Measurements from ENCODE around the gene KCND3.

KCND3 gene

DNA sequence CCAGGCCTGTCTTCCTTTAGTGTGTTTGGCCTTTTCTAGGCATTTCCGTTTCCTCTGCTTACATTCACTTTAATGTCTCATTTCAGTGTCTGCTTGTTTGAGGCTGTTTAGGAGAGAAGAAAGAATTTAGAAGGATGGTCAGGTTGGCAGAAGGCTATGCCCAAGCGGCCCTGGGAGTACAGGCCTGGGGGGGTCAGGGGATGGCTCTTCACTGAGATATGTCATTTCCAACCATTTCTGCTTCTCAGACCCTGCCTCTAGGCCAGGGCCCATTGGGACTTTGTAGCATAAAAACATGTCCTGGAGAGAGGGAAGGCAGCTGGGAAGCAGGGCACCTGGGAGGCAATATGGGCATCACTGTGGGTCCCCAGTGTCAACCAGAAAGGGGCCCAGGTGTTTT, 147.7 kb downstream of the KCND3 start:
- TF ChIP-seq Cebpa-rat (IDR thresholded peaks at IDR 0.05), result no peak
- Histone ChIP-seq H3K4me1 (no peaks in the 10 kb centered on the region), H3K4me3 (no peak overlapping the region), H4K20me1 (no peaks in the 10 kb centered on the region), H3K27me3 (no peaks in the 10 kb centered on the region), H3K9ac (no peak overlapping the region), H3K4me2 (no peak overlapping the region), H3K27ac (no peak overlapping the region), H3K36me3 (no peaks in the 10 kb centered on the region), H3K9me3 (no peaks in the 10 kb centered on the region)

DNA sequence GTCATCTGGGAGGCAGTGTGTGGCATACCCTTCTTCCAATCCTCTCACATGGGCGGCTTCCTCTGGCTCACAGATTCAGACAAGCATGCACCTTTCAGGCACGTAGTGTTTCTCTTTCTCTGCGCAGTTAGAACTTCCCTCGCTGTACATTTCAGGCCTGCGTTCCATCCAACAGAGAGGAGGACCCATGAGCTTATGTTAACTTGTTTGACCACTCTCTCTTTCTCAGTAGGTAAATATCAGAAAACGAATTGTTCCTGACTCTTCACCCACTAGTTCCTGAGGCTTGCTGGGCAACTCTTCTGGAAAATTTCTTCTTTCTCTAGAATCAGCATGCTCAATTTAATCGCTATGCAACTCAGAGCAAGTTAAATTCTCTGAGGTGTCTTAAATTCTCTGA, 148.3 kb downstream of the KCND3 start:
- Histone ChIP-seq H3K4me2 (no peak overlapping the region), H3K4me1 (no peaks in the 10 kb centered on the region), H3K9ac (no peak overlapping the region), H3K27me3 (no peaks in the 10 kb centered on the region), H4K20me1 (no peaks in the 10 kb centered on the region), H3K9me3 (no peaks in the 10 kb centered on the region), H3K27ac (no peak overlapping the region), H3K4me3 (no peak overlapping the region), H3K36me3 (no peaks in the 10 kb centered on the region)
- TF ChIP-seq Cebpa-rat (IDR thresholded peaks at IDR 0.05), result no peak

DNA sequence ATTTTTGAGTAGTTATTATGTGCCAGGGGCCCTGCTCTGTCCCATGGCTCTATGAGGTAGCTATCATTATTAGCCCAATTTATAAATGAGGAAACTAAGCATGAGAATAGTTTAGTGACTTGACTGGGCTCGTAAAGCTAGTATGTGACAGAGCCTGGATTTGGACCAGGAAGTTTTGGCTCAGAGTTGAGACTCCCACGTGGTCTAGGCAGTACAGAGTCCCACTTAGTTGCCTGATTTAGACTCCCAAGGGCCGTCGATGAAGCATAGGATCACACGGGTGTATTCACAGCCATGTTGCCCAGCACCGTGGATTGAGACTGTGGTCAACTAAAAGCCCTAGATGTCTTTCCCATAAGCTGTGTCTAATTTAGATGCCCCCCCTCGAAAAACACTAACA, 152.1 kb downstream of the KCND3 start:
- H3K9ac ChIP-seq, result no peak overlapping the region
- H3K4me1 ChIP-seq, result no peaks in the 10 kb centered on the region
- no peaks in the 10 kb centered on the region for H3K9me3 ChIP-seq
- no peaks in the 10 kb centered on the region for H4K20me1 ChIP-seq
- no peak overlapping the region for H3K27ac ChIP-seq
- H3K36me3 ChIP-seq, result no peaks in the 10 kb centered on the region
- no peak overlapping the region for H3K4me2 ChIP-seq
- TF ChIP-seq Cebpa-rat (IDR thresholded peaks at IDR 0.05), result no peak
- no peaks in the 10 kb centered on the region for H3K27me3 ChIP-seq
- no peak overlapping the region for H3K4me3 ChIP-seq

DNA sequence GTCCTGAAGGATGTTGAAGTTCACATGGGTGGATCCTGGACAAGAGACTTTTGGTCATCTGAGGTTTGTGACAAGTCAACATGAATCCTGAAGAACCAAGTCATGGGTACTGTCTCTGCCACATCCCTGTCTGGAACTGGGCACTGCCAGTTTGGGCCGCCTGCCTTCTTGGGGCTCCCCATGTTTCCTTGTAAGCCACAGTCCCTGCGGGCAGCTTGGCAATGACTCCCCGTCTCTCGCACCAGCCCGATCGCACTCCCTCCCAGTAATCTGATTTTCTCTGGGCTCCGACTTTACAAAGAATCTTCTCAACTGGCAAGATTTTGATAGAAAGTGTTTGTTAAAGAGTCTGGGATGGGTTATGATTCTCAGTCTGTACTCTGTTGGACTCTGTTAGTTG, 153.4 kb downstream of the KCND3 start:
- Histone ChIP-seq H3K4me1 (no peaks in the 10 kb centered on the region), H3K27me3 (no peaks in the 10 kb centered on the region), H3K36me3 (no peaks in the 10 kb centered on the region), H3K9me3 (no peaks in the 10 kb centered on the region), H3K9ac (no peak overlapping the region), H4K20me1 (no peaks in the 10 kb centered on the region), H3K4me2 (no peak overlapping the region), H3K27ac (no peak overlapping the region), H3K4me3 (no peak overlapping the region)
- TF ChIP-seq Cebpa-rat (IDR thresholded peaks at IDR 0.05), result no peak

DNA sequence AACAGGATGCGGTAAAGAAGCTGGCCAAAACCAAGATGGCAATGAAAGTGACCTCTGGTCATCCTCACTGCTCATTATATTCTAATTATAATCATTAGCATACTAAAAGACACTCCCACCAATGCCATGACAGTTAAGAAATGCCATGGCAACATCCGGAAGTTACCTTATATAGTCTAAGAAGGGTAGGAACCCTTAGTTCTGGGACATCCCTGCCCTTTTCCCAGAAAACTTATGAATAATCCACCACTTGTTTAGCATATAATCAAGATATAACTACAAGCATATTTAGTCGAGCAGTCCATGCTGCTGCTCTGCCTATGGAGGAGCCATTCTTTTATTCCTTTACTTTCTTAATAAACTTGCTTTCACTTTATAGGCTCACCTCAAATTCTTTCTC, 154.0 kb downstream of the KCND3 start:
- no peak for TF ChIP-seq Cebpa-rat (IDR thresholded peaks at IDR 0.05)
- no peak overlapping the region for H3K4me2 ChIP-seq
- no peak overlapping the region for H3K27ac ChIP-seq
- no peak overlapping the region for H3K9ac ChIP-seq
- H4K20me1 ChIP-seq, result no peaks in the 10 kb centered on the region
- H3K27me3 ChIP-seq, result no peaks in the 10 kb centered on the region
- no peaks in the 10 kb centered on the region for H3K9me3 ChIP-seq
- no peak overlapping the region for H3K4me3 ChIP-seq
- H3K4me1 ChIP-seq, result no peaks in the 10 kb centered on the region
- H3K36me3 ChIP-seq, result no peaks in the 10 kb centered on the region

DNA sequence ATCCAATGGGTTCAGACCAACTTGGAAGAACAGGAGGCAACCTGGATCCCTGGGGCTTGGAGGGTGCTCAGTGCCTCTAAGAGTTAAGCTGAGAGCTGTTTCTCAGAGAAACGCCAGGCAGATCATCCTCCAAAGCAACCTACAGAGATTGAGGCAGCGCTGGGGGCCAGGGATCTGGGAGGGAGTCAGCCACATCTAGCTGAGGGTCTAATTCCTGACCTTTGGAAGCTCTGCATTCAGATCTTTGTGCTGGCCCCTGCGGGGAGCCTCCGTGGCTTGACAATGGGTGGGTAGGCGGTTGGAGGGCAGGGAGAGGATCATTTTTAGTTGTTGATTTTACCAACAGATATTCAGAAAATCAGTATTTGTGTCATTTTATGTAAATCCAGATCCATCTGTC, 154.5 kb downstream of the KCND3 start:
- Histone ChIP-seq H3K4me3 (no peak overlapping the region), H3K27ac (no peak overlapping the region), H3K9ac (no peak overlapping the region), H4K20me1 (no peaks in the 10 kb centered on the region), H3K4me2 (no peak overlapping the region), H3K27me3 (no peaks in the 10 kb centered on the region), H3K36me3 (no peaks in the 10 kb centered on the region), H3K9me3 (no peaks in the 10 kb centered on the region), H3K4me1 (no peaks in the 10 kb centered on the region)
- TF ChIP-seq Cebpa-rat (IDR thresholded peaks at IDR 0.05), result no peak

DNA sequence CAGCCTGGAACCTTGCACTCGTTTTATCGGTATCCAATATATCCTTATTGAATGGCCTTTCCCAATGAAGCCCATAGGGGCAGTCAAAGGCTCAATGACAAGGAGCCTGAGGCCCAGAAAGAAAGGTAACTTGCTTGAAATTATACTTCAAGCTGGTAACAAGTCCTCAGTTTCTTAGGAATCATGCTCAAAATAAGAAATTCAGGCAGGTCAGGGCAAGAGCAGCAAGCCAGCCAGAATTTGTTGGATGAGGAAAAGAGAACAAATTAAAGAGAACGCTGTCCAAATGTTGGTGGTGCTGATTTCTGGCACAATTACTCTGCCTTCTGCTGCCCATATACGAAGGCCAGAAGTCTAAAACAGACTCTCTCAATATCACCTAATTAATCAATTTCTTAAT, 156.1 kb downstream of the KCND3 start:
- Histone ChIP-seq H3K4me3 (no peak overlapping the region), H3K36me3 (no peaks in the 10 kb centered on the region), H4K20me1 (no peaks in the 10 kb centered on the region), H3K27ac (no peak overlapping the region), H3K27me3 (no peaks in the 10 kb centered on the region), H3K4me1 (no peaks in the 10 kb centered on the region), H3K9me3 (no peaks in the 10 kb centered on the region), H3K4me2 (no peak overlapping the region), H3K9ac (no peak overlapping the region)
- TF ChIP-seq Cebpa-rat (IDR thresholded peaks at IDR 0.05), result no peak

DNA sequence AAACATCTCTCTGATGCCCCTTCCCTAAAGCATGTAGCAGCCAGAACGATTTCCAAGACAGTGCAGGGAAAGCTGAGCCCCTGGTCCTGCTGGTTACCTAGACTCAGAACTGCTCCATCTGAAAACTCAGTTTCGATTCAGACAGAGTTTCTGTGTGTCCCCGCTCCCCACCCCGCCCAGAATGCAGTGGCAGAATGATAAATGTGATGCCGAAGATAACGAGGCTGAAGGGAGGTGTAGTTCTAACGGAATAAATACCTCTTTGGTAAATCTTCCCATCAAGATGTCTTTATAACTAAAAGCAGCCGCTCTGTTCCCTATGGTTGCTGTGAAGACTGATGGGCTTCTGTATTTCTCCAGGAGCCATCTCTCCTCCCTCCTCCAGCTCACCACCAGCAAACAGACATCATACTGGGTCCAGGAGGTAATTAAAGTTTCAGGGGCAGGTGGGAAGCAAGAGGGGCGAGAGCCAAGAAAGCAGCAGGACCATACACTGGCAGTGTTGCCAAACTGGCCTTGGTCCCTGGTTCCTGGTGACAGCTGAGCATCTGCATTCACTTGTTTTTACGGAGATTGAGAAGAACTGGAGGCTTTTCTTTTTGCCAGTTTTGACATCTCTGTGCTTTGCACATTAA, 156.8 kb downstream of the KCND3 start:
- Histone ChIP-seq H3K4me2 (no peak overlapping the region), H3K27ac (no peak overlapping the region), H3K27me3 (no peaks in the 10 kb centered on the region), H3K9me3 (no peaks in the 10 kb centered on the region), H4K20me1 (no peaks in the 10 kb centered on the region), H3K9ac (no peak overlapping the region), H3K4me1 (no peaks in the 10 kb centered on the region), H3K4me3 (no peak overlapping the region), H3K36me3 (no peaks in the 10 kb centered on the region)
- no peak for TF ChIP-seq Cebpa-rat (IDR thresholded peaks at IDR 0.05)

DNA sequence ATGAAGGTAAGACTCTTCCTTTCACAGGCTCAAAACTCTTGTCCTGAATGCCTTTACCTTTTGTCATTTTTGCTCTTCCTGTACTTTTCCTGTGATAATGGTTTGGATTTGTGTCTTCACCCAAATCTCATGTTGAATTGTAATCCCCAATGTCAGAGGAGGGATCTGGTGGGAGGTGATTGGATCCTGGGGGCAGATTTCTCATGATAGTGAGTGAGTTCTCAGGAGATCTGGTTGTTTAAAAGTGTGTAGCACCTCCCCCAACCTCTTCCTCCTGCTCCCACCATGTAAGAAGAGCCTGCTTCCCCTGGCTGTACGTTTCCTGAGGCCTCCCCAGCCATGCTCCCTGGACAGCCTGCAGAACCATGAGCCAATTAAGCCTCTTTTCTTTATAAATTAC, 158.3 kb downstream of the KCND3 start:
- Histone ChIP-seq H3K4me3 (no peak overlapping the region), H3K4me1 (no peaks in the 10 kb centered on the region), H3K9me3 (no peaks in the 10 kb centered on the region), H3K36me3 (no peaks in the 10 kb centered on the region), H3K9ac (no peak overlapping the region), H3K4me2 (no peak overlapping the region), H3K27me3 (no peaks in the 10 kb centered on the region), H4K20me1 (no peaks in the 10 kb centered on the region), H3K27ac (no peak overlapping the region)
- no peak for TF ChIP-seq Cebpa-rat (IDR thresholded peaks at IDR 0.05)

DNA sequence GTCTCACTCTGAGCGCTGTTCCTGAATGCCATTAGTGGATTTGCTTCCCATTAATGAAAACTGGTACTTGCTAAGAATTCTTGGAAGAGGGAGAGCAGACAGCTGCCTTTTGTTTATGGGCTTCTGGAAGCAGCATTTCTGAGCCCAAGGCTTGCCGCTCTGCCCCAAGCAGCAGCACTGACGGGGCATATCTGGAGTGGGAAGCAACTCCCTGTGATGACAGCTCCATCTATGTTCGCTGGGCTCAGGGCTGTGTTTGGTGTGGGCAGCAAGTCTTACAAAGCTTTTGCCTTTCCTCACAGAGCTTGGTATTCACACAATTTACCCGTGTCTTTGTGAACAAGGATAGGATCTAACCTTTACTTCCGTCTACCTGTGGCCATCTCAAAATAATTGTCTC, 161.5 kb downstream of the KCND3 start:
- H3K4me1 ChIP-seq, result no peaks in the 10 kb centered on the region
- H3K27me3 ChIP-seq, result no peaks in the 10 kb centered on the region
- no peak for TF ChIP-seq Cebpa-rat (IDR thresholded peaks at IDR 0.05)
- H3K4me3 ChIP-seq, result no peak overlapping the region
- H3K36me3 ChIP-seq, result no peaks in the 10 kb centered on the region
- no peak overlapping the region for H3K4me2 ChIP-seq
- H3K9me3 ChIP-seq, result no peaks in the 10 kb centered on the region
- no peak overlapping the region for H3K27ac ChIP-seq
- H3K9ac ChIP-seq, result no peak overlapping the region
- H4K20me1 ChIP-seq, result no peaks in the 10 kb centered on the region

DNA sequence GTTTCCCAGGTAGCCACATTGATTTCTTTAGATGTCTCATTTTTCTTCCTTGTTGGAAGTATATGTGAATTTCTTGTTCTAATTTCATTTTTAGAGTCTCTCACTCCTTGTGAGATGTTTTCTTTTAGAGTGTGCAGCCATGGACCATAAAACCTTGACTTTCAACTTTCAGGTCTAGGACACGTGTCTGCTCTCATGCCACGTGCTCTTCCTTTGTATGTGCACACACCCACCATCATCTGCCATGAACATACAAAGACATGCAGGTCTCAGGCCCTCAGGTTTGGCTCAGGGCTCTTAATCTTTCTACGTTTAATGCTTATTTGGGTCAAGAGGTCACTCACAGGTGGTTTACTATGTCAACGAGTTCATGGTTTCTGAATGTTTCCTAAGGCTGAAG, 163.2 kb downstream of the KCND3 start:
- H3K9ac ChIP-seq, result no peak overlapping the region
- no peak for TF ChIP-seq Cebpa-rat (IDR thresholded peaks at IDR 0.05)
- no peak overlapping the region for H3K27ac ChIP-seq
- no peaks in the 10 kb centered on the region for H3K27me3 ChIP-seq
- no peaks in the 10 kb centered on the region for H4K20me1 ChIP-seq
- no peak overlapping the region for H3K4me3 ChIP-seq
- H3K36me3 ChIP-seq, result no peaks in the 10 kb centered on the region
- H3K9me3 ChIP-seq, result no peaks in the 10 kb centered on the region
- no peak overlapping the region for H3K4me2 ChIP-seq
- H3K4me1 ChIP-seq, result no peaks in the 10 kb centered on the region
